Stimulated activated CD4-positive, alpha-beta T cell treated with anti-CD3 and anti-CD28 coated beads, Interleukin-12 subunit alpha, Interleukin-12 subunit beta, amount 100 ng/mL, for 4 hours (primary cell): ENCODE results near the gene UGT1A6.

Experiments
- DNase-seq: peaks from one replicate; pipeline ENCODE4 v3.0.0-alpha.2; 2020

Gene UGT1A6

DNA sequence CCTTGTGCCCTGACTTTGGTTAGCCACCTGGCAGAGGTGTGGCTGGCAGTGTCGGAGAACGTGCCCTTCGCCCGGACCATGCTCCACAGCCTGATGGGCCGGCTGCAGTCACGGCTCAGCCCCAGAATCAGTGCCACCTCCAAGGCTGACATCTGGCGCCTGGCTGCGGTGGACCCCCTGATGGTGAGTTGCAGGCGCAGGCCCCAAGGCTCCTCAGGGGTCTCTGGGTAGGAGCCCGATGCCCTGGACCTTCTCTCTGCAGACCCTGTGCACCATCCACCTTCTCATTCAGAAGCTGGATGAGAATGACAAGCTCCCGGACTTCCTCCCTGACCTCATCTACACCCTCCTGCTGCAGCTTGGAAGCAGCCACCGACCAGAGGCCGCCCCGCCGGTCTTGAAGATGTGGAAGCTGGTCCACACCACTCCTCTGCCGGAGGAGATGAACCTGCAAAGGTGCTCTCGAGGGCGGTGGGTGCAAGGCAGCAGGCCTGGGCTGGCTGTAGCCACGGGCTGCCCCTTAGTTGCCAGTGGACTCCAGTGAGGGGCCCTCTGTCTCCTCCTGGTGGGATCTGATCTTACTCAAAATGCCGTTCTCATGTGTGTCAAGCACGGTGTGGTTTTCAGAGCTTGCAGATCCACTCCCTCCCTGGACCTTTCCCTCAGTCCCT lies 129.5 kb downstream of the UGT1A6 start:
- DNase-seq = no peak
